GM18951 (cell line): Measurements from ENCODE around the gene PNRC1.

ENCODE experiments used
- POLR2A ChIP-seq: IDR thresholded peaks from 4 replicates; pipeline ENCODE4 v1.6.1; 2011; ENCODE audit warnings: mild to moderate bottlenecking; ENCODE audit not compliant: insufficient read length, insufficient read depth; ENCODE audit errors: extremely low read depth
- in situ Hi-C: fragments of 300-500 bp; cut with MboI; formaldehyde crosslinking; loops from one replicate; pipeline ENCODE4 v1.12.0; 2022; ENCODE audit warnings: low sequenced_read_pairs, mixed read lengths, inconsistent platforms; ENCODE audit not compliant: unreplicated experiment

Gene PNRC1

GRCh38 chr6:89134723-89135122, 54.2 kb downstream of the PNRC1 start:
- TF ChIP-seq POLR2A, result no peak
- in situ Hi-C loops, result no loop called here
